Mucosa of descending colon (tissue), 3 donors: Measurements from ENCODE around the gene TMEM234. TPM values are rescaled to one million over a fixed set of nuclear protein-coding genes. Genes with fewer than 3 reads are reported as not detected.
A peak's percentile ranks its signal among the peaks of the same experiment; 100 is the strongest.

Experiments used
- ATAC-seq: fragments of 200-7000 bp; cut with Tn5 transposase; one replicate; pipeline ENCODE4 v1.9.1; 2020; ENCODE audit warnings: mild to moderate bottlenecking, moderate library complexity
- DNase-seq, 3 donors: peaks; one replicate each; pipeline ENCODE4 v3.0.0-alpha.2; 2020
- H3K36me3 ChIP-seq: fragments of 200-600 bp; one replicate; pipeline ENCODE4 v1.8.0; 2021; ENCODE audit warnings: low read depth, mild to moderate bottlenecking
- H3K4me1 ChIP-seq: fragments of 200-600 bp; one replicate; pipeline ENCODE4 v1.8.0; 2021; ENCODE audit warnings: low read depth, mild to moderate bottlenecking
- H3K4me3 ChIP-seq: fragments of 200-600 bp; one replicate; pipeline ENCODE4 v1.8.0; 2021; ENCODE audit warnings: mild to moderate bottlenecking
- H3K9me3 ChIP-seq: fragments of 200-600 bp; one replicate; pipeline ENCODE4 v1.8.0; 2021; ENCODE audit warnings: mild to moderate bottlenecking
- CTCF ChIP-seq: fragments of 200-600 bp; IDR thresholded peaks from one replicate; pipeline ENCODE4 v1.8.0; 2022; ENCODE audit warnings: antibody characterized with exemption, mild to moderate bottlenecking
- intact Hi-C, 2 donors: fragments of 100-400 bp; cut with DNase I in 1 of 2; cut with micrococcal nuclease in 1 of 2; formaldehyde crosslinking; loops; one replicate each; pipeline versions ENCODE4 v1.11.0 to v1.11.1; 2022; cut with DNase I, micrococcal nuclease
- total RNA-seq, 3 donors: library from RNA; stranded (reverse); fragmentation: NEBNext Ultra II Directional in 2 of 3; extraction: Animal tissue kit (Norgen Biotek cat#: 25700) in 2 of 3; gene quantifications; one replicate each; pipeline versions ENCODE4 v1.2.1 to v1.2.4, GENCODE V29; 2021 to 2023
- donor health status: DM: no; HTN: no; CAD: no; lungs with moderate emphysema.
- donor health status: DM: no; HTN: no; CAD: no.
- donor health status: DM: no; HTN: yes; CAD: no.

Gene TMEM234
- total RNA-seq, 3 donors from 2014 or later: 21.1 to 35.6 (median 28.0) TPM

- intact Hi-C loops: no loop called here
- H3K9me3 ChIP-seq: no peaks in the 10 kb centered on the region
- DNase-seq: no peak
- no peak for TF ChIP-seq CTCF
- no peak overlapping the region for H3K4me3 ChIP-seq
- H3K4me1 ChIP-seq: peaks cover 26% of the 10 kb centered on the region
- H3K36me3 ChIP-seq: no peaks in the 10 kb centered on the region
- no peak for ATAC-seq
Observed at GRCh38 chr1:32181065-32181464, 41.1 kb downstream of the TMEM234 start.

GRCh38 chr1:32180186-32181060 is 41.7 kb downstream of the TMEM234 start:
- intact Hi-C loops: no loop called here
- peaks cover 26% of the 10 kb centered on the region for H3K4me1 ChIP-seq
- DNase-seq (peak; percentile 43 to 79 (median 68)), ATAC-seq (peak; percentile 59)
- H3K36me3 ChIP-seq: no peaks in the 10 kb centered on the region
- H3K9me3 ChIP-seq: no peaks in the 10 kb centered on the region
- TF ChIP-seq CTCF: no peak
- H3K4me3 ChIP-seq: peak overlapping the region; percentile 48

- ATAC-seq (peak; percentile 96), DNase-seq (peak; percentile 95 to 97 (median 97))
- intact Hi-C loops: no loop called here
- no peaks in the 10 kb centered on the region for H3K9me3 ChIP-seq
- H3K36me3 ChIP-seq: no peaks in the 10 kb centered on the region
- no peak for TF ChIP-seq CTCF
- H3K4me1 ChIP-seq: peaks cover 26% of the 10 kb centered on the region
- H3K4me3 ChIP-seq: peak within 1 kb of the TSS; percentile 48
Observed at GRCh38 chr1:32179443-32180185, 42.5 kb downstream of the TMEM234 start, which contains the start of gene TXLNA. TSS of gene TXLNA (plus strand) at chr1:32179675. CDS start at chr1:32180346, 671 bp downstream.

- DNase-seq (no peak), ATAC-seq (peak; percentile 24)
- Histone ChIP-seq H3K4me1 (peaks cover 26% of the 10 kb centered on the region), H3K9me3 (no peaks in the 10 kb centered on the region), H3K36me3 (no peaks in the 10 kb centered on the region), H3K4me3 (no peak overlapping the region)
- intact Hi-C loops: no loop called here
- no peak for TF ChIP-seq CTCF
Observed at GRCh38 chr1:32179193-32179442, 43.0 kb downstream of the TMEM234 start.

- Histone ChIP-seq H3K4me3 (no peak overlapping the region), H3K9me3 (no peaks in the 10 kb centered on the region), H3K4me1 (peaks cover 26% of the 10 kb centered on the region), H3K36me3 (no peaks in the 10 kb centered on the region)
- intact Hi-C loops: no loop called here
- TF ChIP-seq CTCF: no peak
- DNase-seq (no peak), ATAC-seq (no peak)
Observed at GRCh38 chr1:32178380-32179192, 43.6 kb downstream of the TMEM234 start.
